Mesendoderm (in vitro differentiated cells): Measurements from ENCODE around the gene LATS1.
"Not testable (repeated sequence)": the region's sequence is repeated elsewhere in the genome, so short reads cannot be mapped to it uniquely, and the experiment has no call there.

ENCODE experiments used
- DNase-seq: peaks from one replicate; pipeline ENCODE4 v3.0.0; 2013
- H2AK5ac ChIP-seq: 2 replicates; pipeline ENCODE4 v1.6.1; 2013; ENCODE audit warnings: low read length, inconsistent platforms
- H2BK120ac ChIP-seq: 2 replicates; pipeline ENCODE4 v1.6.1; 2013; ENCODE audit warnings: low read depth, mild to moderate bottlenecking, low read length, moderate library complexity, mixed read lengths
- H2BK15ac ChIP-seq: replicated peaks from 2 replicates; pipeline ENCODE4 v1.6.1; 2013; ENCODE audit warnings: low read depth, mild to moderate bottlenecking, moderate library complexity
- H2BK5ac ChIP-seq: 2 replicates; pipeline ENCODE4 v1.6.1; 2013; ENCODE audit warnings: low read length, inconsistent platforms
- H3K18ac ChIP-seq: 2 replicates; pipeline ENCODE4 v1.6.1; 2013; ENCODE audit warnings: mild to moderate bottlenecking, low read length, mixed read lengths
- H3K23ac ChIP-seq: one replicate; pipeline ENCODE4 v1.6.1; 2013; ENCODE audit warnings: low read length
- H3K27ac ChIP-seq: 2 replicates; pipeline ENCODE4 v1.5.1; 2013; ENCODE audit warnings: low read depth, mild to moderate bottlenecking, inconsistent platforms, low read length, moderate library complexity
- H3K27me3 ChIP-seq: 2 replicates; pipeline ENCODE4 v1.6.1; 2013; ENCODE audit warnings: low read length, control low read depth, mild to moderate bottlenecking, inconsistent platforms; ENCODE audit not compliant: insufficient read depth, poor library complexity
- H3K36me3 ChIP-seq: 2 replicates; pipeline ENCODE4 v1.6.1; 2013; ENCODE audit warnings: low read length, inconsistent platforms; ENCODE audit not compliant: control insufficient read depth, insufficient read depth
- H3K4ac ChIP-seq: one replicate; pipeline ENCODE4 v1.6.1; 2013; ENCODE audit warnings: low read depth, mild to moderate bottlenecking, low read length, moderate library complexity
- H3K4me1 ChIP-seq: 2 replicates; pipeline ENCODE4 v1.6.1; 2013; ENCODE audit warnings: low read depth, low read length, inconsistent platforms; ENCODE audit not compliant: control insufficient read depth
- H3K4me2 ChIP-seq: 2 replicates; pipeline ENCODE4 v1.6.1; 2013; ENCODE audit warnings: low read length
- H3K4me3 ChIP-seq: 2 replicates; pipeline ENCODE4 v1.5.1; 2013; ENCODE audit warnings: mild to moderate bottlenecking, low read length
- H3K56ac ChIP-seq: one replicate; pipeline ENCODE4 v1.6.1; 2013; ENCODE audit warnings: low read length
- H3K79me1 ChIP-seq: 2 replicates; pipeline ENCODE4 v1.6.1; 2013; ENCODE audit warnings: low read length, inconsistent platforms
- H3K79me2 ChIP-seq: 2 replicates; pipeline ENCODE4 v1.6.1; 2013; ENCODE audit warnings: mild to moderate bottlenecking, low read length; ENCODE audit not compliant: control insufficient read depth, insufficient read depth
- H3K9ac ChIP-seq: 2 replicates; pipeline ENCODE4 v1.6.1; 2013; ENCODE audit warnings: low read length, inconsistent platforms
- H4K5ac ChIP-seq: one replicate; pipeline ENCODE4 v1.6.1; 2013; ENCODE audit warnings: low read length
- H4K8ac ChIP-seq: one replicate; pipeline ENCODE4 v1.6.1; 2013; ENCODE audit warnings: low read depth, mild to moderate bottlenecking, control low read depth, low read length, moderate library complexity
- WGBS: extraction: QIAGEN DNeasy Blood & Tissue Kit; methylation state at CpG from one replicate; pipeline ENCODE4 v1.1.7; 2013; ENCODE audit warnings: low lambda C conversion rate, missing lambda C conversion rate; ENCODE audit not compliant: insufficient coverage; ENCODE audit errors: extremely low coverage; 5-methylcytosine and 5-hydroxymethylcytosine counted together

LATS1 gene

DNA sequence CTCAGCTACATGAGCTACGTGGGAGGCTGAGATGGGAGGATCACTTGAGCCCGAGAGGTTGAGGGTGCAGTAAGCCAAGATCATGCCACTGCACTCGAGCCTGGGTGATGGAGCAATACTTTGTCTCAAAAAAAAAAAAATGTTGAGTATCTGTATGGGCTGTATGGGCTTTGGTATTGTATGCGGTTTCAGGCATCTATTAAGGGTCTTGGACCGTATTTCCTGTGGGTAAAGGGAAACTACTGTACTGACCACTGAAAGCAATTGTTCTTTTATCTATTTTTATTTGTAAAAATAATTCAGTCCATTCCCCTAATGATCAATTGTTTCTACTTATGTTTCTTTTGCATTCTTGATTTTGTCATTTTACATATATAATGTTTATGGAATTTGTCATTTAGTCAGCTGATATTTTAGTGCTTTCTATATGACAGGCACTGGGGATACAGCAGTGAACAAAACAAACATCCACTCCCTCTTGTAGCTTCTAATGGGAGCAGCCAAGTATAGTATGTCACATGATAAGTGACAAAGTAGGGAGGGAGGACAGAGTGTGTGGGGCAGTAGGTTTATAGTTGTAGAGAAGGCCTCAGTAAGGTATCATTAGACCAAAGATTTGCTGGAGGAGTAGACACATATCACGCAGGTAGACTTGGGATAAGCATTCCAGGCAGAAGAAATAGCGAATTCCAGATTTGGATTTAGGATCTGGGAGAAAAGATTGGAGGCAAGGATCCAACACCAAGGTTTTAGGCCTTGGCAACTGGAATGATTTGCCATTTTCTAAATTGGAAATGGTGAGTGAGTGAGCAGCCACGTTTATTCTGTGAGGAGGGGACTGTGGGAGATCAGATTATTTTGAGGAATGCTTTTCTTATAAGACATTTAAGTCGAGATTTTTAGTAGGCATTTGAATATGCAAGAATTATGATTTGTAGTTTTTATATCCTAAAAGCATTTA is 37.7 kb upstream of the LATS1 start:
- H3K18ac ChIP-seq = no peak overlapping the region
- no CpG with 5 or more reads among the region's 9 CpGs for WGBS
- H4K8ac ChIP-seq = no peak overlapping the region
- H3K79me2 ChIP-seq = peaks cover 61% of the 10 kb centered on the region
- no peak overlapping the region for H3K4ac ChIP-seq
- no peak overlapping the region for H4K5ac ChIP-seq
- no peak for DNase-seq
- no peak overlapping the region for H3K9ac ChIP-seq
- no peak overlapping the region for H3K4me2 ChIP-seq
- H2BK15ac ChIP-seq = no peak overlapping the region
- H3K27me3 ChIP-seq = no peaks in the 10 kb centered on the region
- H2BK5ac ChIP-seq = no peak overlapping the region
- H2BK120ac ChIP-seq = no peak overlapping the region
- H3K27ac ChIP-seq = no peak overlapping the region
- peaks cover 9% of the 10 kb centered on the region for H3K79me1 ChIP-seq
- no peaks in the 10 kb centered on the region for H3K4me1 ChIP-seq
- H3K36me3 ChIP-seq = no peaks in the 10 kb centered on the region
- no peak overlapping the region for H3K23ac ChIP-seq
- no peak overlapping the region for H3K4me3 ChIP-seq
- no peak overlapping the region for H3K56ac ChIP-seq
- H2AK5ac ChIP-seq = no peak overlapping the region

DNA sequence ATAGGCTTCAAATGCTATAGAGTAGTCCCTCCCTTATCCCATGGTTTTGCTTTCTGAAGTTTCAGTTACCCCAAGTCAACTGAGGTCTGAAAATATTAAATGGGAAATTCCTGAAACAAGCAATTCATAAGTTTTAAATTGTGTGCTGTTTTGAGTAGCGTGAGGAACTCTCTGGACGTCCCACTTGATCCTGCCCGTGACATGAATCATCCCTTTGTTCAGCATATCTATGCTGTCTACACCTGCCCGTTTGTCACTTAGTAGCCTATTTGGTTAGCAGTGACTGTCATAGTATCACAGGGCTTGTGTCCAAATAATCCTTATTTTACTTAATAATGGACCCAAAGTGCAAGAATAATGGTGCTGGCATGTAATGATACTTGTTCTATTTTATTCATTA is 36.6 kb upstream of the LATS1 start:
- Histone ChIP-seq H3K36me3 (no peaks in the 10 kb centered on the region), H3K56ac (no peak overlapping the region), H3K79me2 (peaks cover 60% of the 10 kb centered on the region), H3K9ac (no peak overlapping the region), H4K5ac (no peak overlapping the region), H3K4me2 (no peak overlapping the region), H3K27ac (no peak overlapping the region), H3K18ac (no peak overlapping the region), H3K4me3 (no peak overlapping the region), H3K79me1 (peaks cover 7% of the 10 kb centered on the region), H2BK15ac (no peak overlapping the region), H2BK120ac (no peak overlapping the region), H4K8ac (no peak overlapping the region), H2AK5ac (no peak overlapping the region), H3K23ac (no peak overlapping the region), H3K4ac (no peak overlapping the region), H3K4me1 (no peaks in the 10 kb centered on the region), H2BK5ac (no peak overlapping the region), H3K27me3 (no peaks in the 10 kb centered on the region)
- DNase-seq = no peak
- WGBS = no CpG with 5 or more reads among the region's 4 CpGs

DNA sequence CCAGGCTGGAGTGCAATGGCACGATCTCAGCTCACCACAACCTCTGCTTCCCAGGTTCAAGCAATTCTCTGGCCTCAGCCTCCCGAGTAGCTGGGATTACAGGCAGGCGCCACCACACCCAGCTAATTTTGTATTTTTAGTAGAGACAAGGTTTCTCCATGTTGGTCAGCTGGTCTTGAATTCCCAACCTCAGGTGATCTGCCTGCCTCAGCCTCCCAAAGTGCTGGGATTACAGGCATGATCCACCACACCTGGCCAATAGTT is 35.4 kb upstream of the LATS1 start:
- not testable (repeated sequence) for DNase-seq, H2BK120ac ChIP-seq, H3K27ac ChIP-seq, H3K4ac ChIP-seq, H2BK5ac ChIP-seq, H3K56ac ChIP-seq, H3K36me3 ChIP-seq, H3K4me1 ChIP-seq, H3K9ac ChIP-seq, H3K4me2 ChIP-seq, H3K27me3 ChIP-seq, H3K18ac ChIP-seq, H4K8ac ChIP-seq, H2BK15ac ChIP-seq, H4K5ac ChIP-seq, H3K23ac ChIP-seq, H2AK5ac ChIP-seq, H3K4me3 ChIP-seq, H3K79me1 ChIP-seq
- peaks cover 60% of the 10 kb centered on the region for H3K79me2 ChIP-seq
- WGBS = no CpG with 5 or more reads among the region's 3 CpGs

DNA sequence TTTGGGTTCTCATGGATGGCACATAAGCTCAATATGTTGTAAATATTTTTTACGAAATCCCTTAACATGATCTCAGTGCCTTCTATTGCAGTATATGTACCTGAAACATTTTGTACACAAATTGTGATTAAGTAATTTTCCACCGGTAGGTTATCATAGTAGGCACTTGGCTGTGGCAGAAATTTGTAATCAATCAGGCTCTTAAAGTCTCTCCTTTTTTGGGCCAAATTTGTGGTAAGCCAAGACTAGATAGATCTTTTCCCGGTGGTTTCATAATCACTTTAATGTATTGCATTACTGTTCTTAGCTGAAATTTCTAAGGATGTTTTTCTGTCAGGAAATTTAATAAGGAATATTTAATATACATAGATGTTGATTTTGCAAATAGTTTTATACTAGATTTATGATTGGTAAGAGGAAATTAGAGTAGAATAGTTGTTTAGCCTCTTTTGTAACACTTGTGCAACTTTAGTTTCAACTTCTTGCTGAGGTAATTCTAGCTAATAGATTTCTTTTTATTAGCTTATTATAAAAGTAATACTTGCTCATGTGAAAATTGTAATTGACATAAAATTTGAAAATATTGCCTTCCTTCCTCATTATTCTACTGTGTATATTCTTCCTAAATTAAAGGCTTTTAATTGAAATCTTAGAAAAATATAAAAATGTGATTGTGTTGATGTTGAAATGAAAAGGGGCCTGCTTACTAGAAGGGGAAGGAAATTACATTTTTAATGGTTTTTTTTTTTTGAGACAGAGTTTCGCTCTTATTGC is 34.9 kb upstream of the LATS1 start:
- H4K5ac ChIP-seq = no peak overlapping the region
- no CpG with 5 or more reads among the region's 4 CpGs for WGBS

DNA sequence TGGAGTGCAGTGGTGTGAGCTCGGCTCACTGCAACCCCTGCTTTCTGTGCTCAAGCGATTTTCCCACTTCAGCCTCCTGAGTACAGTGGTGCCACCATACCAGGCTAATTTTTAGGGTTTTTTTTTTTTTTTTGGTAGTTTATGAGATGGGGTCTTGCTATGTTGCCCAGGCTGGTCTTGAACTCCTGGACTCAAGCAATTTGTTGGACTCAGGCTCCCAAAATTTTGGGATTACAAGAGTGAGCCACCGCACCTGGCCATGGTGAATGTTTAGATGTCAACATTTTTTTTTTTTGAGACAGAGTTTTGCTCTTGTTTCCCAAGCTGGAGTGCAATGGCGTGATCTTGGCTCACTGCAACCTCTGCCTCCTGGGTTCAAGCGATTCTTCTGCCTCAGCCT is 34.0 kb upstream of the LATS1 start:
- H4K5ac ChIP-seq, H3K36me3 ChIP-seq, H3K18ac ChIP-seq, H3K23ac ChIP-seq, H2BK5ac ChIP-seq, H3K79me1 ChIP-seq, H3K4ac ChIP-seq, H3K27me3 ChIP-seq, H3K27ac ChIP-seq, H2AK5ac ChIP-seq, H3K4me3 ChIP-seq, H3K4me2 ChIP-seq, H3K9ac ChIP-seq, H4K8ac ChIP-seq, H2BK15ac ChIP-seq, DNase-seq, H3K56ac ChIP-seq, H3K4me1 ChIP-seq, H2BK120ac ChIP-seq: not testable (repeated sequence)
- no CpG with 5 or more reads among the region's 5 CpGs for WGBS
- peaks cover 52% of the 10 kb centered on the region for H3K79me2 ChIP-seq

More for the DNA sequence above, 34.9 kb upstream of the LATS1 start:
- H2BK120ac ChIP-seq = no peak overlapping the region
- peaks cover 58% of the 10 kb centered on the region for H3K79me2 ChIP-seq
- no peak overlapping the region for H2BK5ac ChIP-seq
- DNase-seq = no peak
- no peak overlapping the region for H3K18ac ChIP-seq
- no peak overlapping the region for H2AK5ac ChIP-seq
- no peak overlapping the region for H3K4ac ChIP-seq
- H3K36me3 ChIP-seq = no peaks in the 10 kb centered on the region
- no peak overlapping the region for H3K4me2 ChIP-seq
- no peaks in the 10 kb centered on the region for H3K4me1 ChIP-seq
- no peak overlapping the region for H3K56ac ChIP-seq
- H3K27ac ChIP-seq = no peak overlapping the region
- H3K9ac ChIP-seq = no peak overlapping the region
- H3K23ac ChIP-seq = no peak overlapping the region
- no peak overlapping the region for H2BK15ac ChIP-seq
- H4K8ac ChIP-seq = no peak overlapping the region
- H3K4me3 ChIP-seq = no peak overlapping the region
- H3K27me3 ChIP-seq = no peaks in the 10 kb centered on the region
- peaks cover 7% of the 10 kb centered on the region for H3K79me1 ChIP-seq
